Smooth muscle cell (in vitro differentiated cells): ENCODE measurements around the gene HOXA7. TPM values are rescaled to one million over a fixed set of nuclear protein-coding genes. Genes with fewer than 3 reads are reported as not detected.

Experiments
- DNase-seq: peaks from one replicate; lab custom pipeline; 2025; ENCODE audit not compliant: unreplicated experiment; lab: John Stamatoyannopoulos, UW
- H2AFZ ChIP-seq: fragments of 200-600 bp; sonication (generic); 2 replicates; pipeline ENCODE4 v1.6.0; 2016; ENCODE audit warnings: antibody characterized with exemption, low read depth, mild to moderate bottlenecking
- H3F3A ChIP-seq: fragments of 200-600 bp; sonication (generic); 2 replicates; pipeline ENCODE4 v1.6.0; 2017; ENCODE audit warnings: antibody characterized with exemption, low read depth
- H3K27ac ChIP-seq: fragments of 200-600 bp; sonication (generic); 2 replicates; pipeline ENCODE4 v1.5.1; 2016; ENCODE audit warnings: low read depth, mild to moderate bottlenecking
- H3K27me3 ChIP-seq: fragments of 200-600 bp; sonication (generic); 2 replicates; pipeline ENCODE4 v1.6.1; 2016; ENCODE audit warnings: low read depth, mild to moderate bottlenecking
- H3K36me3 ChIP-seq: fragments of 200-600 bp; sonication (generic); 2 replicates; pipeline ENCODE4 v1.5.1; 2016; ENCODE audit warnings: low read depth
- H3K4me1 ChIP-seq: fragments of 200-600 bp; sonication (generic); 2 replicates; pipeline ENCODE4 v1.5.1; 2016; ENCODE audit warnings: low read depth
- H3K4me2 ChIP-seq: fragments of 200-600 bp; sonication (generic); 2 replicates; pipeline ENCODE4 v1.6.0; 2016; ENCODE audit warnings: mild to moderate bottlenecking
- H3K4me3 ChIP-seq: fragments of 200-600 bp; sonication (generic); 2 replicates; pipeline ENCODE4 v1.5.1; 2016; ENCODE audit warnings: mild to moderate bottlenecking
- H3K79me2 ChIP-seq: fragments of 200-600 bp; sonication (generic); 2 replicates; pipeline ENCODE4 v1.6.0; 2016; ENCODE audit warnings: low read depth, mild to moderate bottlenecking
- H3K9ac ChIP-seq: fragments of 200-600 bp; sonication (generic); 2 replicates; pipeline ENCODE4 v1.6.0; 2016; ENCODE audit warnings: low read depth
- H3K9me3 ChIP-seq: fragments of 200-600 bp; sonication (generic); replicated peaks from 2 replicates; pipeline ENCODE4 v1.5.1; 2016; ENCODE audit warnings: low read depth
- H4K20me1 ChIP-seq: fragments of 200-600 bp; sonication (generic); 2 replicates; pipeline ENCODE4 v1.6.0; 2016; ENCODE audit warnings: low read depth
- CTCF ChIP-seq: fragments of 200-600 bp; sonication (generic); IDR thresholded peaks from 2 replicates; pipeline ENCODE4 v1.5.1; 2017; ENCODE audit warnings: borderline replicate concordance, mild to moderate bottlenecking, antibody characterized with exemption; ENCODE audit not compliant: insufficient read depth, poor library complexity, severe bottlenecking
- WGBS: methylation state at CpG from one replicate; pipeline ENCODE4 v1.1.7; 2016; ENCODE audit warnings: low lambda C conversion rate; 5-methylcytosine and 5-hydroxymethylcytosine counted together
- polyA plus RNA-seq: library from polyadenylated mRNA; unstranded; fragments of >200 nt; fragmentation: Nextera tagmentation; extraction: Ambion mirVana; gene quantifications from 2 replicates; pipeline ENCODE4 v1.2.1, GENCODE V29; 2016
- total RNA-seq: library from RNA; depleted of rRNA; stranded (reverse); fragments of >200 nt; gene quantifications from 2 replicates; pipeline ENCODE4 v1.2.3, GENCODE V29; 2014

HOXA7 gene
- total and polyA plus RNA-seq, 2 experiments from 2014 or later, result 0.72 to 1.2 TPM

GRCh38 chr7:27199849-27200760, 43.6 kb upstream of the HOXA7 start, which contains the start of gene HOXA13:
TSS of gene HOXA13 (minus strand) at chr7:27200091. CDS start at chr7:27200077, 14 bp downstream.
- Histone ChIP-seq H4K20me1 (peaks cover 42% of the 10 kb centered on the region), H3K4me3 (peak within 1 kb of the TSS; percentile 67), H3F3A (peaks cover 13% of the 10 kb centered on the region), H3K27ac (peak within 1 kb of the TSS; percentile 52), H3K9me3 (no peaks in the 10 kb centered on the region), H3K79me2 (peaks cover 87% of the 10 kb centered on the region), H3K9ac (no peak within 1 kb of the TSS), H3K36me3 (no peaks in the 10 kb centered on the region), H2AFZ (peak within 1 kb of the TSS; percentile 23), H3K4me1 (no peaks in the 10 kb centered on the region), H3K27me3 (peaks cover 12% of the 10 kb centered on the region), H3K4me2 (peak within 1 kb of the TSS; percentile 89)
- no peak for DNase-seq
- TF ChIP-seq CTCF, result no peak
- WGBS, result under 1% methylated on average over 53 of the region's 99 CpGs

GRCh38 chr7:27198871-27199801, 42.7 kb upstream of the HOXA7 start:
- no peak overlapping the region for H3K27ac ChIP-seq
- peaks cover 87% of the 10 kb centered on the region for H3K79me2 ChIP-seq
- no peaks in the 10 kb centered on the region for H3K9me3 ChIP-seq
- peaks cover 13% of the 10 kb centered on the region for H3F3A ChIP-seq
- H2AFZ ChIP-seq, result no peak overlapping the region
- H3K4me2 ChIP-seq, result peak overlapping the region; percentile 89
- WGBS, result under 1% methylated on average over 88 of the region's 93 CpGs
- peak overlapping the region; percentile 67 for H3K4me3 ChIP-seq
- H3K27me3 ChIP-seq, result peaks cover 6% of the 10 kb centered on the region
- peak overlapping the region; percentile 52 for H3K9ac ChIP-seq
- no peak for TF ChIP-seq CTCF
- H3K36me3 ChIP-seq, result no peaks in the 10 kb centered on the region
- H4K20me1 ChIP-seq, result peaks cover 45% of the 10 kb centered on the region
- no peak for DNase-seq
- no peaks in the 10 kb centered on the region for H3K4me1 ChIP-seq

GRCh38 chr7:27198138-27198841, 41.8 kb upstream of the HOXA7 start:
- Histone ChIP-seq H2AFZ (no peak overlapping the region), H3F3A (peaks cover 13% of the 10 kb centered on the region), H3K79me2 (peaks cover 87% of the 10 kb centered on the region), H3K9ac (peak overlapping the region; percentile 52), H3K4me2 (peak overlapping the region; percentile 89), H4K20me1 (peaks cover 45% of the 10 kb centered on the region), H3K36me3 (no peaks in the 10 kb centered on the region), H3K9me3 (no peaks in the 10 kb centered on the region), H3K27ac (no peak overlapping the region), H3K27me3 (no peaks in the 10 kb centered on the region), H3K4me3 (peak overlapping the region; percentile 67), H3K4me1 (no peaks in the 10 kb centered on the region)
- 6% methylated on average over 29 of the region's 29 CpGs for WGBS
- no peak for TF ChIP-seq CTCF
- no peak for DNase-seq
